H9 (cell line): ENCODE data around the gene UTP4. TPM values are rescaled to one million over a fixed set of nuclear protein-coding genes. Genes with fewer than 3 reads are reported as not detected.

Experiments used
- DNase-seq: peaks from one replicate; pipeline ENCODE4 v3.0.0-alpha.2; 2017
- H2AFZ ChIP-seq: one replicate; pipeline ENCODE4 v1.6.1; 2013; ENCODE audit warnings: mild to moderate bottlenecking, low read length, control low read depth, moderate library complexity
- H2AK5ac ChIP-seq: 2 replicates; pipeline ENCODE4 v1.6.1; 2013; ENCODE audit warnings: low read length, control low read depth, mixed read lengths; ENCODE audit not compliant: insufficient read length
- H2BK120ac ChIP-seq: one replicate; pipeline ENCODE4 v1.6.1; 2013; ENCODE audit warnings: low read depth, mild to moderate bottlenecking, low read length, control low read depth, inconsistent platforms; ENCODE audit not compliant: poor library complexity, severe bottlenecking
- H2BK12ac ChIP-seq: 2 replicates; pipeline ENCODE4 v1.6.1; 2013; ENCODE audit warnings: low read length, control low read depth, mixed read lengths, low read depth; ENCODE audit not compliant: insufficient read length
- H2BK15ac ChIP-seq: 2 replicates; pipeline ENCODE4 v1.6.1; 2013; ENCODE audit warnings: low read depth, low read length, control low read depth
- H2BK20ac ChIP-seq: one replicate; pipeline ENCODE4 v1.6.1; 2013; ENCODE audit warnings: low read depth, mild to moderate bottlenecking, low read length, control low read depth, inconsistent platforms; ENCODE audit not compliant: poor library complexity, severe bottlenecking
- H2BK5ac ChIP-seq: 2 replicates; pipeline ENCODE4 v1.6.1; 2013; ENCODE audit warnings: low read length, control low read depth, mixed read lengths; ENCODE audit not compliant: insufficient read length
- H3K14ac ChIP-seq: 2 replicates; pipeline ENCODE4 v1.6.1; 2013; ENCODE audit warnings: low read length, control low read depth; ENCODE audit not compliant: insufficient read depth
- H3K18ac ChIP-seq: 2 replicates; pipeline ENCODE4 v1.6.1; 2013; ENCODE audit warnings: low read depth, mild to moderate bottlenecking, mixed read lengths, low read length, control low read depth; ENCODE audit not compliant: insufficient read length
- H3K23ac ChIP-seq: 2 replicates; pipeline ENCODE4 v1.6.1; 2013; ENCODE audit warnings: low read length, control low read depth, mixed read lengths, low read depth; ENCODE audit not compliant: insufficient read length
- H3K23me2 ChIP-seq: 2 replicates; pipeline ENCODE4 v1.6.1; 2013; ENCODE audit warnings: low read depth, mild to moderate bottlenecking, mixed read lengths, low read length, control low read depth; ENCODE audit not compliant: insufficient read length, poor library complexity, severe bottlenecking
- H3K27ac ChIP-seq: 2 replicates; pipeline ENCODE4 v1.5.1; 2013; ENCODE audit warnings: low read length, control low read depth, mixed read lengths, low read depth; ENCODE audit not compliant: insufficient read length
- H3K27me3 ChIP-seq: 2 replicates; pipeline ENCODE4 v1.6.1; 2013; ENCODE audit warnings: low read length, control low read depth, inconsistent platforms; ENCODE audit not compliant: insufficient read depth
- H3K4ac ChIP-seq: 2 replicates; pipeline ENCODE4 v1.6.1; 2013; ENCODE audit warnings: low read depth, mild to moderate bottlenecking, control low read depth, inconsistent platforms, low read length, moderate library complexity
- H3K4me1 ChIP-seq: 2 replicates; pipeline ENCODE4 v1.6.1; 2013; ENCODE audit warnings: low read length, control low read depth, inconsistent platforms; ENCODE audit not compliant: insufficient read depth
- H3K4me2 ChIP-seq: 2 replicates; pipeline ENCODE4 v1.6.1; 2013; ENCODE audit warnings: low read length, control low read depth, mixed read lengths; ENCODE audit not compliant: insufficient read length, insufficient read depth
- H3K56ac ChIP-seq: 2 replicates; pipeline ENCODE4 v1.6.1; 2013; ENCODE audit warnings: low read depth, mild to moderate bottlenecking, mixed read lengths, low read length, control low read depth; ENCODE audit not compliant: insufficient read length
- H3K79me1 ChIP-seq: 2 replicates; pipeline ENCODE4 v1.6.1; 2013; ENCODE audit warnings: low read depth, mild to moderate bottlenecking, moderate library complexity, low read length, control low read depth, inconsistent platforms; ENCODE audit not compliant: insufficient read depth, poor library complexity, severe bottlenecking
- H3K79me2 ChIP-seq: 2 replicates; pipeline ENCODE4 v1.6.1; 2013; ENCODE audit warnings: low read length, control low read depth, inconsistent platforms; ENCODE audit not compliant: insufficient read depth
- H3K9ac ChIP-seq: 2 replicates; pipeline ENCODE4 v1.6.1; 2013; ENCODE audit warnings: low read length, control low read depth, mixed read lengths; ENCODE audit not compliant: insufficient read length; ENCODE audit errors: extremely low read depth
- H3K9me3 ChIP-seq: one replicate; pipeline ENCODE4 v1.6.1; 2013; ENCODE audit warnings: low read depth, low read length, inconsistent platforms; ENCODE audit not compliant: control insufficient read depth
- H3T11ph ChIP-seq: one replicate; pipeline ENCODE4 v1.6.1; 2013; ENCODE audit warnings: mild to moderate bottlenecking, low read length, control low read depth, inconsistent platforms
- H4K20me1 ChIP-seq: one replicate; pipeline ENCODE4 v1.6.1; 2013; ENCODE audit not compliant: control insufficient read depth, insufficient read length, insufficient read depth
- H4K5ac ChIP-seq: 2 replicates; pipeline ENCODE4 v1.6.1; 2013; ENCODE audit warnings: low read depth, mild to moderate bottlenecking, mixed read lengths, low read length, control low read depth; ENCODE audit not compliant: insufficient read length
- H4K8ac ChIP-seq: replicated peaks from 2 replicates; pipeline ENCODE4 v1.6.1; 2013; ENCODE audit warnings: low read length, control low read depth, mixed read lengths, low read depth; ENCODE audit not compliant: insufficient read length
- H4K91ac ChIP-seq: 2 replicates; pipeline ENCODE4 v1.6.1; 2013; ENCODE audit warnings: low read depth, mild to moderate bottlenecking, moderate library complexity, mixed read lengths, low read length, control low read depth; ENCODE audit not compliant: insufficient read length
- H3K27ac Mint-ChIP-seq, 3 experiments: 2 replicates in 2 of 3; 3 replicates in 1 of 3; pipeline ENCODE4 v1.8.0; 2020 to 2021; ENCODE audit warnings: mixed read lengths in 3 of 3, mild to moderate bottlenecking in 1 of 3, moderate library complexity in 1 of 3
- H3K27me3 Mint-ChIP-seq: 2 replicates; pipeline ENCODE4 v1.8.0; 2021; ENCODE audit warnings: low read depth, mild to moderate bottlenecking, moderate library complexity, mixed read lengths
- H3K36me3 Mint-ChIP-seq, 3 experiments: 2 replicates in 2 of 3; 3 replicates in 1 of 3; pipeline ENCODE4 v1.8.0; 2020 to 2021; ENCODE audit warnings: low read depth in 3 of 3, mixed read lengths in 3 of 3; ENCODE audit not compliant: insufficient read depth in 1 of 3
- H3K4me1 Mint-ChIP-seq, 2 experiments: 2 replicates each; pipeline ENCODE4 v1.8.0; 2020; ENCODE audit warnings: mixed read lengths in 2 of 2
- H3K4me3 Mint-ChIP-seq, 2 experiments: 2 replicates in 1 of 2; 3 replicates in 1 of 2; pipeline ENCODE4 v1.8.0; 2020 to 2021; ENCODE audit warnings: mild to moderate bottlenecking in 2 of 2, mixed read lengths in 2 of 2, moderate library complexity in 1 of 2
- H3K9me3 Mint-ChIP-seq, 2 experiments: 2 replicates in 1 of 2; 3 replicates in 1 of 2; pipeline ENCODE4 v1.8.0; 2020; ENCODE audit warnings: mild to moderate bottlenecking in 2 of 2, mixed read lengths in 2 of 2, moderate library complexity in 1 of 2
- WGBS: extraction: QIAGEN DNeasy Blood & Tissue Kit; methylation state at CpG from one replicate; pipeline ENCODE4 v1.1.7; 2013; ENCODE audit warnings: missing lambda C conversion rate, low lambda C conversion rate, mixed read lengths; ENCODE audit not compliant: insufficient read length; ENCODE audit errors: extremely low coverage; 5-methylcytosine and 5-hydroxymethylcytosine counted together
- total RNA-seq: library from RNA; stranded (reverse); gene quantifications from 2 replicates; pipeline ENCODE4 v1.2.1, GENCODE V29; 2021
- TF ChIP-seq, protein P1 (sequence below): fragments of 200-600 bp; sonication (generic); conservative IDR thresholded peaks from 3 replicates; pipeline ENCODE4 v1.8.0; 2021; ENCODE audit warnings: antibody characterized with exemption, mild to moderate bottlenecking

UTP4 gene
- total RNA-seq, 1 experiment from 2014 or later = 94.0 TPM

DNA sequence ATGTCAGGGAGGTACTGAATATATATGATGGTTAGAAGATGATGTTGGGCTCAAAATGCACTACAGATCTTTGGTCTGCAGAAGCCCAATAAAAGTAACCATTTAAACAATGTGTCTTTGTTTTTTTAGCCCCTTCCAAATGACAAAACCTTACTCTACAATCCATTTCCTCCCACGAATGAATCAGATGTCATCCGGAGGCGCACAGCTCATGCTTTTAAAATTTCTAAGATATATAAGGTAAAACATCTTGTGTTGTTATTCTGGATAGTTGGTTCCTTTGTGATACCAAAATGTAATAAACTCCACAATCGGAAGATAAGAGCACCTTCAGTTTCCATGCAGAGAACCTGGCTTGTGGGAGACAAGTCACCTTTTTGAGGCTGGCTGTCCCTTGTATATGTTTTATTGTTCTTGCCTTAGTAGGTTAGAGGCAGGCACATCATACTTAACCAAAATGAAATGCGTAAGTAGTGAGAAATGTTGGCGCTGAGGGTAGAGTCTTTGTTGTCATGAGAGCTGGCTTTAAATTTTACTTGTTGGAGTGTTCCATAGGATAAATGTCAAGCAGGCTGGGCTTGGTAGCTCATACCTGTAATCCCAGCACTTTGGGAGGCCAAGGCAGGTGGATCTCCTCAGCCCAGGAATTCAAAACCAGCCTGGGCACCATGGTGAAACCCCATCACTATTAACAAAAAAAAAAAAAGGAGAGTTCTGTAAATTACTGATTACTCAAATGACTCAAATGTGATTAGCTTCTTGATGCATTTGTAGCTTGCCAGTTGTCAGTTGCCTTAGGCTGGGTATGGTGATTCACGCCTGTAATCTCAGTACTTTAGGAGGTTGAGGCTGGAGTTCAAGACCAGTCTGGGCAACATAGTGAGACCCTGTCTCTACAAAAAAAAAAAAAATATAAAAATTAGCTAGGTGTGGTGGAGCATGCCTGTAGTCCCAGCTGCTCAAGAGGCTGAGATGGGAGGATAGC lies 34.8 kb downstream of the UTP4 start:
- WGBS = no CpG with 5 or more reads among the region's 7 CpGs
- no peak overlapping the region for H2BK5ac ChIP-seq
- no peaks in the 10 kb centered on the region for H3K27me3 ChIP-seq
- H3K79me2 ChIP-seq = no peaks in the 10 kb centered on the region
- H2BK12ac ChIP-seq = no peak overlapping the region
- H3T11ph ChIP-seq = no peak overlapping the region
- H3K23me2 ChIP-seq = no peaks in the 10 kb centered on the region
- H2AK5ac ChIP-seq = no peak overlapping the region
- H2BK120ac ChIP-seq = no peak overlapping the region
- no peak overlapping the region for H4K5ac ChIP-seq
- no peak for DNase-seq
- H3K36me3 Mint-ChIP-seq = peaks cover 38 to 83% (median 64%) of the 10 kb centered on the region in 3 experiments; a peak in 6 of 7 replicates
- H3K4ac ChIP-seq = no peak overlapping the region
- H3K4me1 Mint-ChIP-seq = 0 out of 4 replicates have a peak, but pooled peaks cover 0 to 7% of the 10 kb centered on the region in 2 experiments
- no peak overlapping the region for H3K27ac ChIP-seq
- H3K56ac ChIP-seq = no peak overlapping the region
- no peak overlapping the region for H4K91ac ChIP-seq
- H3K4me1 ChIP-seq = no peaks in the 10 kb centered on the region
- TF ChIP-seq, protein P1, sequence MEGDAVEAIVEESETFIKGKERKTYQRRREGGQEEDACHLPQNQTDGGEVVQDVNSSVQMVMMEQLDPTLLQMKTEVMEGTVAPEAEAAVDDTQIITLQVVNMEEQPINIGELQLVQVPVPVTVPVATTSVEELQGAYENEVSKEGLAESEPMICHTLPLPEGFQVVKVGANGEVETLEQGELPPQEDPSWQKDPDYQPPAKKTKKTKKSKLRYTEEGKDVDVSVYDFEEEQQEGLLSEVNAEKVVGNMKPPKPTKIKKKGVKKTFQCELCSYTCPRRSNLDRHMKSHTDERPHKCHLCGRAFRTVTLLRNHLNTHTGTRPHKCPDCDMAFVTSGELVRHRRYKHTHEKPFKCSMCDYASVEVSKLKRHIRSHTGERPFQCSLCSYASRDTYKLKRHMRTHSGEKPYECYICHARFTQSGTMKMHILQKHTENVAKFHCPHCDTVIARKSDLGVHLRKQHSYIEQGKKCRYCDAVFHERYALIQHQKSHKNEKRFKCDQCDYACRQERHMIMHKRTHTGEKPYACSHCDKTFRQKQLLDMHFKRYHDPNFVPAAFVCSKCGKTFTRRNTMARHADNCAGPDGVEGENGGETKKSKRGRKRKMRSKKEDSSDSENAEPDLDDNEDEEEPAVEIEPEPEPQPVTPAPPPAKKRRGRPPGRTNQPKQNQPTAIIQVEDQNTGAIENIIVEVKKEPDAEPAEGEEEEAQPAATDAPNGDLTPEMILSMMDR = no peak
- no peak overlapping the region for H3K18ac ChIP-seq
- no peak overlapping the region for H3K4me2 ChIP-seq
- H2AFZ ChIP-seq = no peak overlapping the region
- no peaks in the 10 kb centered on the region for H3K27me3 Mint-ChIP-seq
- no peak overlapping the region for H4K8ac ChIP-seq
- no peak overlapping the region for H3K4me3 Mint-ChIP-seq
- H3K9me3 Mint-ChIP-seq = no peaks in the 10 kb centered on the region
- H2BK20ac ChIP-seq = no peak overlapping the region
- H3K79me1 ChIP-seq = no peaks in the 10 kb centered on the region
- no peak overlapping the region for H3K9ac ChIP-seq
- H3K23ac ChIP-seq = no peak overlapping the region
- H4K20me1 ChIP-seq = no peaks in the 10 kb centered on the region
- H2BK15ac ChIP-seq = no peak overlapping the region
- H3K9me3 ChIP-seq = no peaks in the 10 kb centered on the region
- no peak overlapping the region for H3K14ac ChIP-seq
- H3K27ac Mint-ChIP-seq = peak overlapping the region in 1 of 3 experiments; percentile 39; a peak in 1 of 7 replicates
